ENCODE data around the gene AMOTL2.

DNA sequence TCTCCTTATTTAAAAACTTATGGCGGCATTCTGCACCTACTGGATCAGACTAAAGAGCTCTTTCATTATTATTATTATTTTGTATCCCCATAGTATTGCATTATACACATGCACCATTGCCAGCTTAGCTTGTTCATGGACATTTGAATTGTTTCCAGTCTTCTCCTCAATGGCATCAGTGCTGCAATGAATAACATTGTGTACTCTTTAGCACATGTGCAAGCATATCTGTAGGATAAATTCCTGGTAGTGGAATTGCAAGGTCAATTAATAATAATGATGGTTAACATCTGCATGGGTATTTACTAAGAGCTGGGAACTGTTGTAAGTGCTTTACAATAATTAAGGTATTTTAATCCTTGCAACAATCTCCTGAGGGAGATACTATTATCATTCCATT is 52.0 kb downstream of the AMOTL2 start:
- TF ChIP-seq, protein P1, sequence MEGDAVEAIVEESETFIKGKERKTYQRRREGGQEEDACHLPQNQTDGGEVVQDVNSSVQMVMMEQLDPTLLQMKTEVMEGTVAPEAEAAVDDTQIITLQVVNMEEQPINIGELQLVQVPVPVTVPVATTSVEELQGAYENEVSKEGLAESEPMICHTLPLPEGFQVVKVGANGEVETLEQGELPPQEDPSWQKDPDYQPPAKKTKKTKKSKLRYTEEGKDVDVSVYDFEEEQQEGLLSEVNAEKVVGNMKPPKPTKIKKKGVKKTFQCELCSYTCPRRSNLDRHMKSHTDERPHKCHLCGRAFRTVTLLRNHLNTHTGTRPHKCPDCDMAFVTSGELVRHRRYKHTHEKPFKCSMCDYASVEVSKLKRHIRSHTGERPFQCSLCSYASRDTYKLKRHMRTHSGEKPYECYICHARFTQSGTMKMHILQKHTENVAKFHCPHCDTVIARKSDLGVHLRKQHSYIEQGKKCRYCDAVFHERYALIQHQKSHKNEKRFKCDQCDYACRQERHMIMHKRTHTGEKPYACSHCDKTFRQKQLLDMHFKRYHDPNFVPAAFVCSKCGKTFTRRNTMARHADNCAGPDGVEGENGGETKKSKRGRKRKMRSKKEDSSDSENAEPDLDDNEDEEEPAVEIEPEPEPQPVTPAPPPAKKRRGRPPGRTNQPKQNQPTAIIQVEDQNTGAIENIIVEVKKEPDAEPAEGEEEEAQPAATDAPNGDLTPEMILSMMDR (IDR thresholded peaks at IDR 0.05): no peak
- TF ChIP-seq POLR2AphosphoS5 (IDR thresholded peaks at IDR 0.05) (no peak), POLR2A (IDR thresholded peaks at IDR 0.05) (no peak)

Data from gastroesophageal sphincter (tissue), 3 donors.